Hematopoietic multipotent progenitor cell treated with erythropoietin and hydrocortisone succinate and interleukin-3 and kit ligand, for 17 days (in vitro differentiated cells): Measurements from ENCODE around the gene TRPV4.
"Not testable (repeated sequence)": the region's sequence is repeated elsewhere in the genome, so short reads cannot be mapped to it uniquely, and the experiment has no call there.

ENCODE experiments used
- DNase-seq: peaks from one replicate; pipeline ENCODE4 v3.0.0-alpha.2; 2015; ENCODE audit warnings: low spot score

TRPV4 gene

DNA sequence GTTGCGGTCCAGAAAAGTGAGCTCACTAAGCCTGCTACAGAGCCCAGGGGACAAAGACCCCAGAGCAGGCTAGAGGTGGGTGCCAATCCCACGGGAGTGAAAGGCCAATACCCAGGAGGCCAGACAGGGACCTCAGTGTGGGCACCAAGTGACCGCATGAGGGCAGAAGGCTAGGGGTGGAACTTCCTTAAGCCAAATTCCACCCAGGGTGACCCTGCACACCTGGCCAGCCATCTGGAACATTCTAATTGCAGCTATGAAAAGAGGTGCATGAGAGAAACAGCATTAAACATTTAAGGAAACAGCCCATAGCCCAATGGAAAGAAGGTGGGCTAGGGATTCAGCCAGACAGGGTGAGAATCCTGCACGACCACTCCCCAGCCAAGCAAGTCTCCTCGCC lies 27.8 kb upstream of the TRPV4 start:
- DNase-seq: no peak

DNA sequence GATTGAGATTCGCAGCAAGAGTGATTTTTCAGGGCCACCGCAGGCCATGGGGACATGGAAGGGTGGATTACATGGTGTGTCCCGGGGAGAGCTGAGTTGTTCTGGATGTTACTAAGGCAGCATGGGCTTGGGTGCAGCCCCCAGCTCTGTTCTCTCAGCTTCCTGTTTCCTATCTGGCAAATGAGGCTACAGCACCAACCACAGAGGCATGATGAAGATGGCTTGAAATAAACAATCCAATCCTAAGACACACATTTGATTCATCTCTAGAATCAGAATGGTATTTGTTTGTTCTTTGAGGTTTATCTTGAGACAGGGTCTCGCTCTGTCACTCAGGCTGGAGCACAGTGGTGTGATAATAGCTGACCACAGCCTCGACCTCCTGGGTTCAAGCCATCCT lies 25.6 kb upstream of the TRPV4 start:
- DNase-seq: no peak

DNA sequence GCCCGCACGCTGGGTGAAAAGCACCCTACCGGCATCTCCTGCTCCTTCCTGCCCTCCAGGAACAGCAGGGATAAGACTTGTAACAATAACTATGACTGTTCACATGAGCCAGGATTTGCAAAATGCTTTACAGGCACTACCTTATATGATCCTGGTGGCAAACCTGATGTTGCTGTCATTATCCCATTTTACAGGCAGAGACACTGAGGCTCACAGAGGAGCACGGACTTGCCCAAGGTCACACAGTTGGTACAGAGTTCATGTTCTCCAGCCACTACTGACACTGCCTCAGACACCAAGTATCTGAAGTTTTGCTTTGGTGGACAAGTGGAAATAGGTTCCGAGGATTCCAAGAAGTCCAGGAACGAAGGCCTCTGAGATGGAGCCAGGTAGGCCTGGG lies 24.5 kb upstream of the TRPV4 start:
- DNase-seq: no peak

DNA sequence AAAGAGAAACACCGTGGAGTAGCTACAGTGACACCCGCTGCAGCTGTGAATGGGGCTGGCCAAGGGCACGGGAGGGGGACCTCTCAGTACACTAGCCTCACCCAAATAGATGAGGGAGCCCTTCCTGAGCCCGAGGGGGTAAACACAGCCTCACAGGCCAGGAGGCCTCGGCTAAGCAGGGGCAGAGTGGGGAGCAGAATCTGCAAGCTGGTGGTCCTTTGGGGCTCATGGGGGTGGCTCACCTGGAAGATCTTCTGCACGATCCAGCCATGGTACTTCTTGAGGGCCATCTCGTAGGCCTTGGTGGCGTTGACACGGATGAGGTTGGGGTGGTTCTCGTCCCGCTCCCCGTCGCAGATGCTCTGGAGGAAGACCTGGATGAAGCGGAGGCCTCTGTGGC lies 22.2 kb upstream of the TRPV4 start:
- DNase-seq: no peak

DNA sequence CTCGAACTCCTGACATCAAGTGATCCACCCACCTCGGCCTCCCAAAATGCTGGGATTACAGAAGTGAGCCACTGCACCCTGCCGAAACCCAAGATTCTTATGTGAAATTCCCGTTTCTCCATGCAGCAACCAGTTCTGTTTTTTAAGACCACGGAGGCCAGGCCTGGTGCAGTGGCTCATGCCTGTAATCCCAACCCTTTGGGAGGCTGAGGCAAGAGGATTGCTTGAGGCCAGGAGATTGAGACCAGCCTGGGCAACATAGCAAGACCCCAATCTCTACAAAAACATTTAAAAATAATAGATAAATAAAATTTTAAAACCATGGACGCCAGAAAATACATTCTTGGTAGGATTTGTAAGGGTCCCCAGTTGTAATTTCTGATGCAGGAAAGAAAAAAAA lies 17.3 kb upstream of the TRPV4 start:
- DNase-seq: not testable (repeated sequence)

DNA sequence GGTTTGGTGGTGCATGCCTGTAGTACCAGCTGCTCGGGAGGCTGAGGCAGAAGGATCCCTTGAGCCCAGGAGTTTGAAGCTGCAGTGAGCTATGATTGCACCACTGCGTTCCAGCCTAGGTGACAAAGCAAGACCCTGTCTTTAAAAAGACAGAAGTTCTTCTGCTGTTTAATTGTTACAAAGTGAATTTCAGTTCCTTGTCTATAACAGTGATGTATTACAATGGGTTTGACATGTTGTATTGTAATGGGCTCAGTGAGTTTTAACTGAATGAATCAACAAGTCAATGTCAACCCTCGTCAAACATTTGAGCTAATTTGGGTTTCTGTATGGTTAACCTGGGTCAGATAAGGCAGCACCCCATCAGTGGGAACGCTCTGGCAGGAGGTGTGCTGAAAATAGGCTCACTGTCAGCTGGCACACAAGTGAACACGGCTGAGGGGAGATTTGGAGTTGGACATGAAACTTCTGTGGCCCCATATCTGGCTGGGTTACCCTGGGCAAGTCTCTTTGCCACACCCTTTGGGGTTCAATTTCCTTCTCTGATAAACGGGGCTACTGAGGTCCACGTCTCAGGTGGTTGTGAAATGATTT lies 14.0 kb upstream of the TRPV4 start:
- DNase-seq: no peak

DNA sequence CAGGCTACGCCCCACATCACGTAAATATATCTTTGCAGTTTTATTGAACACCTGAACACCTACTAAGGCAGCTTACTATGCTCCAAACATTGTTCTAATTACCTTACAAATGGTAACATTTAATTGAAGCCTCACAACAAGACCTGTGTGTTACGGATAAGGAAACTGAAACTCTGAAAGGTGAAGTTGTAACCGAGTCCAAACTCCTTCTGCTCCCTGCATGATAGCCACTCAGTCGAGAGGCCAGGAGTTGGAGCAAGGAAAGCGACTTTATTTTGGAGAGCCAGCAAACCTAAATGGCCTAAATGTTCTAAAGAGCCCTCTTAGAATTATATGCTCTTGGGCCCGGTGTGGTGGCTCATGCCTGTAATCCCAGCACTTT lies 12.6 kb upstream of the TRPV4 start:
- DNase-seq: no peak

DNA sequence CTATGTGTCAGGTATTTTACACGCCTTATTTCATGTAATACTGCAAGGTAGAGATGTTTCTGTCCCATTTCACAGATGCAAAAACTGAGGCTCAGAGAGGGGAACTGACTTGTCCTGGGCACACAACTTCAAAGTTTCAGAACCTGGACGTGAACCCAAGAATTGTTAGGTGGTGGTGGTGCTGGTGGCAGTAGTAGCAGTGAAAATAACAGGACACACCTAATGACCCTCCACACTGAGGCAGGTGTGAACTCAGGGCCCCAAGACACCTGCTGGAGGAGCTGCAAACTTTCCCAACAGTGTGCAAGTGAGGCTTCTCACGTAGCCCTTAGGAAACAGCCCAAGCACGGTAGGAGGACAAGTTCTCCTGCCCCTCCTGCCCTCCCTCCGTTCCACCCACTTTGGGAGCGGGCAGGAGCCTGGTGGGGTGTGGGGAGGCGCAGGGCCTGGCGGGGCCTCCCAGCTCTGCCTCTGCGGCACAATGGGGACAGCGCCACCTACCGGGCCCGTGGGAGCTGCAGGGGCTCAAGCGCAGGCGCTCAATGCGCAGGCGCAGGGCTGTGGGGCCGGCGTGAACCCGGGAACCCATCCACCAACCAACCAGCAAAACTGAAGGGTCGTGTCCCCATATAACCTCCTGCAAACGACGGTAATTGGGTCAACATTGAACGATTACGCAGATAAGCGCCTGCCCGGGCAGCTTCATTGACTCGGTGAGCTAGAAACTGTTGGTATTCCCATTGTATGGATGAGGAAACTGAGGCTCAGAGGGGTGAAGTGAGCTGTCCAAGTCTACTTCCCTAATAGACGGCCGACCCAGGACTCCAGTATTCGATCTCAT lies 12.0 kb upstream of the TRPV4 start:
- DNase-seq: peak; percentile 83

DNA sequence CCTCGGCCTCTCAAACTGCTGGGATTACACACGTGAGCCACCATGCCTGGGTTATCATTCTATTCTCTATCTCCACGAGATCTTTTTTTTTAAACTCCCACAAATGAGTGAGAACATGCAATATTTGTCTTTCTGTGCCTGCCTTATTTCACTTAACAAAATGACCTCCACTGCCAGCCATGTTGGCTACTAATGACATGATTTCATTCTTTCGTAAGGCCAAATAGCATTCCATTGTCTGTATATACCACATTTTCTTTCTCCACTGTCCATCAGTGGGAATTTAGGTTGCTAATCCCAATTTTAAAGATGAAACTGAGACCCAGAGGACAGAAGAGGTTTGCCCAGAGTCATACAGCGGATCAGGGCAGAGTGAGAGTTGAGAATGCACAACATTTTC lies 10.9 kb upstream of the TRPV4 start:
- no peak for DNase-seq

DNA sequence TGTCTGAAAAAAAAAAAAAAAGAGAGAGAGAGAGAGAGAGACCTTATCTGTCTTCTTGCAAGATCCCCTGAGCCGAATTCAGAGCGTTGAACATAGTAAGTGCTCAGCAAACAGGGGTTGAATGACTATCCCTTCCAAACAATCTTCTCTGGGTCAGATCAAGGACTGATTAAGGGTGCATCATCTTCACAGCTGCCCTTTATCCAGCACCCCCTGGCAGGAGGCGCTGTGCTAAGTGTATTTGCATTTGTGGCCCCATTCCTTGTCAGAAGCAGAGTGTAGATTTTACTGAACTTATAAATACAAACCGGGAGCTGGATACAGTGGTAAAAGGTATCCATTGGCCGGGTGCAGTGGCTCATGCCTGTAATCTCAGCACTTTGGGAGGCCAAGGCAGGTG lies 8.8 kb upstream of the TRPV4 start:
- DNase-seq: no peak

DNA sequence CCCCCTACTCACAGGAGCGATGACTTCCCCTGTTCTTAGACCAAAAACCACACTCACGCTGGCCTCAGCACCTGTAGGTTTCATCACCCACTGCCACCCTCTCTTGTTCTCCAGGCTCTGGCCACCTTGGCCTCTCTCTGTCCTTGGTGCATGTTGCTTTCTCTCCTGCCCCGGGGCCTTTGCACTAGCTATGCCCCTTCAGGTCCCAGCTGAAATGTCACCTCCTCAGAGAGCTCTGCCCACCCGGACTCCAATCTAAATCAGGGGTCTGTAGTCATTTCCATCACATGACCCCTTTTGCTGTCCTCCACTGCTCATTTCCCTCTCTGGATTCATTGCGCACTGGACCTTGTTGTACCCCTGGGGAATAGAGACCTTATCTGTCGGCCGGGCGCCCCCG lies 8.2 kb upstream of the TRPV4 start:
- no peak for DNase-seq

DNA sequence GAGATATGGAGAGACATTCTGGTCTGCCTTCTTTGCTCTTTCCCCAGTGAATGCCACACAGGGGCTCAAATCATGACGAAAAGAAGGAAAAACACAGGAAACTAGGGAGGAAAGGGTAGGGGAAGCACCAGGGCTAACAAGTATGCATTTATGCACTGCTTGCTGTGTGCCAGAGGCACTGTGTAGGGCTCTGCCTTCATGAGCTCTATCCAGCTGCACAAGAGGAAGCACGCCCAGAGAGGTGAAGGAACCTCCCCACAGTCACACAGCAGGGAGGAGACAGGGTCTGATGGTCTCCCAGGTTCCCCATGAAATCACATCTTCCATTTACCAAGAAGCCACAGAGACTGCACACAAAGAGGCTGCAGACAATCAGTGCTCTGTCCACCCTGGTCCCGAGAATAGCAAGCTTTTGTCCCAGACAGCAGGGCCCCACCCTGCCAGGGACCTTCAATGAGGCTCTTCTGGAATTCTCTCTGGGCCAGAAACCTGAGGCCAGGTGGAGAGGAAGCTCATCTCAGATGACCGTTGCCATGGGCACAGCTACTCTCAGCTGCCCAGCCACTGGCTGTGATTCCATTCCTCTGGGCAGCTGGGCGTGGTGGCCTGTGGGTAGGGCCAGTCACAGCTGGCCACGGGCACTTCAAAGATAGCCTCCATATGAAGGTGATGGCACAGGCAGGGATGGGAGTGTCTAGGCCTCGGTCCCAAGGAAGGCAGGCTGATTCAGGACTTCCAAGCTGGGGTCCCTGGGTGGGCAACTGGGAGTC lies 7.3 kb upstream of the TRPV4 start:
- no peak for DNase-seq

DNA sequence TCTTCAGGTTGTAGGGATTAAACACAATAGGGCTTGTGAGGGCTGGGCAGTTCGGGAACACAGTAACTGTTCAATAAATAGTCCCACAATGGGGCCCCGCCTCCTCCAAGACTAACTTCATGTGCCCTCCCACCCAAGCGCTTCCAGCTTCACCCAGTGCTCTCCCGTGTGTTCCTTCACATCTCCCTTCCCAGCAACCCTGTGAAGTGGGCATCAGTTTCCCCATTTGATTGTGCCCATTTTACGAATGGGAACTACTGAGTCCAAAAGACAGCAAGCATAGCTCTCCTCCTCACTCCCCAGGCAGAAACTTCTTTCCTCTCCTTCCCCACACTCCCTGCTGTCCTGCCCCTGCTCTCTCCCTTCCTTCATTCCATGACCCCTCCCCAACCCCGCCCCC lies 6.2 kb upstream of the TRPV4 start:
- DNase-seq: no peak

DNA sequence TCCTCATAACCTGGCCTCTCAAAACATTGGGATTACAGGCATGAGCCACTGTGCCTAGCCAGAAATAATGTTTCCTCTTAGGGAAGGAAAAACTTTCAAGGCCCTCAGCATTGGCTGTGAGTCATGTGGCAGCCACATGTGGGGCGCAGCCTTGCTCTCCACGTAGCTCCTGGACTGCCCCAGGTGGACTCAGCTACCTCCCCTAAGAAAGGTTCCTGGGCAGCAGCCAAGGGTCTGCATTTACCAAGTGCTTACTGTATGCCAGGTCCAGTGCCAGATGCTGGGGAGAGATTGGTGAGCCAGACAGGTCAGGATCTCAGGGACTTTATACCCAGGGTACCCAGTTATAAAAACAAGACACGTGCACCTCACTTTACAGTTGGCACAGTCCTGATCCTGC lies 3.7 kb upstream of the TRPV4 start:
- DNase-seq: no peak

DNA sequence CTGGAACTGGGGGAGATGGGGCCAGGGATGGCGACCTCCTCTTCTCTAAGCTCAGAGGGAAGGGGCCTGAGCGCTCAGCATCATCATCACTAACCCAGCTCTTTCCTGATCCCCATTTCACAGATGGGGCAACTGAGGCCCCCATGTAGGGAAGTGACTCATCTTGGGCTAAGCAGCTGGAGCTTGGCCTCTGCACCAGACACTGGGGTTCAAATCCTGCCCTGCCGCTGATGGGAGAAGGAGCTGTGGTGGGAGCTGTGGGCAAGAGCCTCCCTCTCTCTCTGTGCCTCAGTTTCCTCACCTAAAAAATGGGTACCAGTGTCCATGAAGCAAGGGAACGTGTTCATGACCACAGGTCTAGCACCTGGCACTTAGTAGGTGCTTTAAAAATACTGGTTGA lies 2.6 kb upstream of the TRPV4 start:
- no peak for DNase-seq

DNA sequence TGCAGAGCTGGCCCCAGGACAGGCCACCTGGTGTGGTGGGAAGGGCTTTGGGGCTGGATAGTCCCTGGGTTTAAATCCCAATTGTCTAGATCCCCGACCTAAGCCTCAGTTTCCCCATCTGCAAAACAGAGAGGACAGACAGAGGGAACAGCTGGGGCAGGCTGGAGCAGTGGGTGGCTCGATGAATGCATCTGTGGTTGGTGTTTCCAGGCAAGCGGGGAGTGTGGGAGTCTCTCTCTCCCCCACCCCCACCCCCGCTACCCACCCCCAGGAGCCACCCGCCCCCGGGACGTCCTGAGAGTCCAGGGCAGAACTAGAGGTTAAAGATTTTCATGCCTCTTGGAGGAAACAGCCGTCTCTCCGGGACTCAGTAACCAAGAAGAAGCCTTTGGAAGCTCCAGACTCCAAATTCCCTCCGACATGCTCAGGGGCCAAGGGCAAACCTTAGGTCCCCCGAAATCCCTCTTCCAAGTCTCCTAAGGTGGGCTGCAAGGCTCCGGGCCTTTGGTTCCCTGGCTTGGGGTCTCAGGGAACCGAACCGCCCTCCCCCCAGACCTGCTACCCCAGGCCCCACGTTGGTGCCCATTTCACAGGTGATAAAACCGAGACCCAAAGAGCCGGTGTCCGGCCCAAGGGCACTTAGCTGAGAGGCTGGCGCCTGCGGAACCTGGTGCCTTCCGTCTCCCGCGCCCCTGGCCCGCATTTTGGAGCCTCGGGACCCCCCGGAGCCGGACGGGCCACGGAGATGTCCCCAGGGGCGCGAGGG lies 474 bp downstream of the TRPV4 start:
- no peak for DNase-seq

DNA sequence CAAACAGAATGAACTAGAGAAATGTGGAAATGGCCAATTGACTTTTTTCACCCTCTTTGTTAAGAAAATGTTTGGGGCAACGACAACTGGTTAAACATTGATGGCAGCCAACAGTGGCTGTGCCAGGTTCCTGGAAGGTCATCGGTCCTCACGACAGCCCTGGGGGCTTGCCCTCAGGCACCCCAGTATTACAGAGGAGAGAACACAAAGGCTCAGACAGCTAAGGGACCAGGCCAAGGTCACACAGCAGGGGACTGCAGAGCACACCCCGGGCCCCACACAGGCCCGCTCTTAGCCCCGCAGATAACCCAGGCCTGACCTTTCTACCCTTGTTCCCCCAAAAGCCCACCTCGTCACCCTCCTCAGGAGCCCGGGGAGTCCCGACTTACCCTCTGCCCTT lies 1.3 kb downstream of the TRPV4 start:
- no peak for DNase-seq

DNA sequence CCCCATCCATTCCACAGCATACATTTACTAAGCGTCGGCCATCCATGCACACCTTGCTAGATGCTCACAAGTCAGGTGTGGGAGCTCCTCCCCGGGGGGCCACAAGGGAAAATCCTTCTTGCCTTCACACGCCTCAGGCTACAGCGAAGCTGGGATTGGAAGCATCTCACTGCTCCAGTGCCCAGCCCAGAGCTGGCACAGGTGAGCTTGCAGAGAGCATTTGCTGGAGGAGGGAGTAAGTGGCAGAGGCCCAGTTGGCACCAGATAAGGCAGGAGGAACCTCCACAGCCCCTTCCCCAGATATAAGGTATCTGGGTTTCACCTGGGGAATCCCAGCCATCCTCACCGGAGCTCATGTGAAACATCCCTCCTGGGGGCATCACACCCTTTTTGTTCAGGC lies 1.8 kb downstream of the TRPV4 start:
- DNase-seq: no peak

DNA sequence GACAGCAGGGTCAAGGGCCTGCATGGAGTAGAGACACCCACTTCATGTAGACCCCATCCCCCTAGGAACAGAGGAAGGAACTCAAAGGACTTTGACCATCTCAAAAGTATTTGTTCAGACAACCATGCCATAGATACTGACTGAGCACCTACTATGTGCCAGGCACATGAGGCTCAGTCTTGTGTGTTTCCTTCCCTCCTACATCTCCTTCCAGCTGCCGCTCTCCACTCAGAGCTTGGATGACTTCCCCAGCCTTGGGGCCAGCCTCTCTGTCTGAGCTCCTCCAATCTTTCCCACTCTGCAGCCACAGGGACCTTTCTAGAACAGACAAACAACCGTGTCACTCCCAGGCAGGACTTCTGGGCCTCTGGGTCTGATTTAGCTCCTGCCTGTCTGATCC lies 2.5 kb downstream of the TRPV4 start:
- no peak for DNase-seq

DNA sequence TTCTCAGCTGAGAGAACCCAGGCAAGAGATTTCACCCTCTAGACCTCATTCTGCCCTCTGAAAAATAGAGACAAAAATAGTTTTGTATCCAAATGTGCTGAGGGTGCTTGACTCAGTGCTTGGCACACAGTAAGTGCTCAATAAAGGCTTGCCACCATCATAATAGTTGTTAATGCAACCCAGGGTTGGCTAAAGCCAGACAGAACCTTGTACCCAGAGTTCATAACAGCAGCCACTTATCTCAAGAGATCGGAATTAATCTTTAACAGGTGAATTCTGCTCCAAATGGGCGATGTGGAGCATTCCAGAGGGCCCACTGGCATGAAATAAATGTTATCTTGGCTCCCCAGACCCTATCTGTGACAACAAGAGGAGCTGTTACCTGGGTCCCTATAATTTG lies 2.9 kb downstream of the TRPV4 start:
- DNase-seq: no peak

DNA sequence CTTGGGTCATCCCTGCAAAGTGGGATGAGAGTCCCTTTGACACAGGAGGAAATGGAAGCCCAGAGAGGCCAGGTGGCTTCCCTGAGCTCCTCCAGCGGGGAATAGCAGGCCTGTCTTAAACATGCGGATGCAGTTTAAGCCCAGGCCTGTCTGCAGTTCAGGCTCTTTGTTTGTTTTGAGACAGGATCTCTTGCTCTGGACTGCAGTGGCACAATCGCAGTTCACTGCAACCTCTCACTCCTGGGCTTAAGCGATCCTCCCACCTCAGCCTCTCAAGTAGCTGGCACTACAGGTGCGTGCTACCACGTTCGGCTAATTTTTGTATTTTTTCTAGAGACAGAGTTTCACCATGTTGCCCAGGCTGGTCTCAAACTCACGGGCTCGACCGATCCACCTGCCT lies 3.5 kb downstream of the TRPV4 start:
- DNase-seq: no peak

DNA sequence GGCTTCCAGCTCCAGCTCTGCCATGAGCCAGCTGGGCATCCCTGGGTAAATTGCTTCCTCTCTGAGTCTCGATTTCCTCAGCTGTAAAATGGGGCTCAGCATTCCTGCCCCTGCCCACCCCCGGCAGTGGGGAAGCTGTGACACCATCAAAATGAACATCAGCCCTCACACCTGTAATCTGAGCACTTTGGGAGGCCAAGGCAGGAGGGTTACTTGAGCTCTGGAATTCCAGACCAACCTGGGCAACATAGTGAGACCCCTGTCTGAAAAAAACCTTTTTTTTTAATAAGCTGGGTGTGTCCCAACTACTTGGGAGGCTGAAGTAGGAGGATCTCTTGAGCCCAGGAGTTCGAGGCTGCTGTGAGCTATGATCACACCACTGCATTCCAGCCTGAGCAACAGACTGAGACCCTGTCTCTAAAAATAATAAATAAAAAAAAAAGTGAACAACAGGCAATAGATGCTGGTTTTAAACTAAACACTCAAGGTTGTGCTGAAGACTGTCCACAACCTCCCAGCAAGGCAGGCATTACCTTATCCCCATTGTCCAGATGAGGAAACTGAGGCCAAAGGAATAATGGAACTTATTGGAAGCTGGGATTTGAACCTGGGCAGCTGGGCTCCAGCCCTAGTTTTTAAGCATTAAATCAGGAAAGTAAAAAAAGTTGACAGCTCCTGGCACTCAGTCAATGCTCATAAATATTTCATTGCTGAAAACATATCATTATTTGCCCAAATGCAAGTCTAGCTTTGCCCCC lies 4.3 kb downstream of the TRPV4 start:
- no peak for DNase-seq
